SU-DHL-6 (cell line): ENCODE data around the gene RBM12.

ENCODE experiments used
- H2AFZ ChIP-seq: fragments of 200-600 bp; sonication (generic); 2 replicates; pipeline ENCODE4 v1.6.1; 2014; ENCODE audit warnings: low read depth, mild to moderate bottlenecking, moderate library complexity, mixed read lengths, antibody characterized with exemption, low read length; ENCODE audit not compliant: severe bottlenecking
- H3F3A ChIP-seq: fragments of 200-600 bp; shearing (Covaris generic); 2 replicates; pipeline ENCODE4 v1.6.0; 2016; ENCODE audit warnings: antibody characterized with exemption, mild to moderate bottlenecking; ENCODE audit not compliant: insufficient read depth
- H3K27ac ChIP-seq: fragments of 200-600 bp; sonication (generic); 2 replicates; pipeline ENCODE4 v1.5.1; 2016; ENCODE audit warnings: low read depth, mild to moderate bottlenecking, low read length, moderate library complexity, mixed read lengths
- H3K27me3 ChIP-seq: fragments of 200-600 bp; sonication (generic), shearing (Covaris generic); 2 replicates; pipeline ENCODE4 v1.6.0; 2014; ENCODE audit warnings: mild to moderate bottlenecking, low read length
- H3K36me3 ChIP-seq: fragments of 200-600 bp; sonication (generic); 2 replicates; pipeline ENCODE4 v1.6.1; 2014; ENCODE audit warnings: mild to moderate bottlenecking, low read length, mixed read lengths
- H3K4me2 ChIP-seq: fragments of 300-600, 200-600 bp; shearing (Covaris generic), sonication (generic); 2 replicates; pipeline ENCODE4 v1.6.0; 2014; ENCODE audit warnings: low read length, low read depth, mild to moderate bottlenecking; ENCODE audit not compliant: poor library complexity, severe bottlenecking
- H3K4me3 ChIP-seq: fragments of 200-600 bp; sonication (generic); 2 replicates; pipeline ENCODE4 v1.5.1; 2014; ENCODE audit warnings: antibody characterized with exemption, low read length, mild to moderate bottlenecking, mixed read lengths; ENCODE audit not compliant: insufficient read depth, poor library complexity, severe bottlenecking
- H3K79me2 ChIP-seq: fragments of 200-600 bp; sonication (generic); 2 replicates; pipeline ENCODE4 v1.6.1; 2014; ENCODE audit warnings: mild to moderate bottlenecking, low read length, moderate library complexity; ENCODE audit not compliant: insufficient read depth
- H3K9ac ChIP-seq: fragments of 200-600 bp; sonication (generic); 2 replicates; pipeline ENCODE4 v1.7.0; 2014; ENCODE audit warnings: mild to moderate bottlenecking, low read length
- H3K9me2 ChIP-seq: fragments of 200-600 bp; sonication (generic); replicated peaks from 2 replicates; pipeline ENCODE4 v1.6.1; 2014; ENCODE audit warnings: low read length; ENCODE audit not compliant: insufficient read depth
- H3K9me3 ChIP-seq: fragments of 200-600 bp; sonication (generic); 2 replicates; pipeline ENCODE4 v1.6.1; 2014; ENCODE audit warnings: low read length, mixed read lengths; ENCODE audit not compliant: insufficient read depth
- H4K20me1 ChIP-seq: fragments of 200-600 bp; sonication (generic); 2 replicates; pipeline ENCODE4 v1.6.1; 2014; ENCODE audit warnings: low read depth, mild to moderate bottlenecking, antibody characterized with exemption, low read length, moderate library complexity, mixed read lengths
- EZH2phosphoT487 ChIP-seq: fragments of 200-600 bp; sonication (generic), shearing (Covaris generic); conservative IDR thresholded peaks from 2 replicates; pipeline ENCODE4 v1.6.1; 2018; ENCODE audit warnings: mild to moderate bottlenecking, antibody characterized with exemption, low read length, moderate library complexity, mixed read lengths
- TF ChIP-seq, protein P1 (sequence below): fragments of 200-600 bp; sonication (generic); IDR thresholded peaks from one replicate; pipeline ENCODE4 v1.5.1; 2017; ENCODE audit warnings: antibody characterized with exemption, mild to moderate bottlenecking, low read length, moderate library complexity; ENCODE audit not compliant: insufficient read depth, poor library complexity, severe bottlenecking

The RBM12 gene

DNA sequence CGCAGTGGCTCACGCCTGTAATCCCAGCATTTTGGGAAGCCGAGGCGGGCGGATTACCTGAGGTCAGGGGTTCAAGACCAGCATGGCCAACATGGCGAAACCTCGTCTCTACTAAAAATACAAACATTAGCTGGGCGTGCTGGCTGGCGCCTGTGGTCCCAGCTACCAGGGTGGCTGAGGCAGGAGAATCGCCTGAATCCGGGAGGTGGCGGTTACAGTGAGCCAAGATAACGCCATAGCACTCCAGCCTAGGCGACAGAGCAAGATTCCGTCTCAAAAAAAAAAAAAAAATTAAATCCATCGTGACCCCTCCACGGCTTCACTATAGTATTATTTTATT is 1.2 kb upstream of the RBM12 start:
- no peak overlapping the region for H3K27ac ChIP-seq

GRCh38 chr20:35663516-35664465 is 909 bp downstream of the RBM12 start:
- Histone ChIP-seq H3K4me3 (peak overlapping the region; percentile 71), H3K79me2 (peaks cover 59% of the 10 kb centered on the region), H3K9ac (peak overlapping the region; percentile 89), H2AFZ (peak overlapping the region; percentile 87), H3K36me3 (0 out of 2 replicates have a peak, but pooled peaks cover 3% of the 10 kb centered on the region), H3F3A (peaks cover 10% of the 10 kb centered on the region), H3K9me2 (no peaks in the 10 kb centered on the region), H4K20me1 (peaks cover 46% of the 10 kb centered on the region), H3K9me3 (no peaks in the 10 kb centered on the region), H3K4me2 (peak overlapping the region; percentile 93), H3K27me3 (no peaks in the 10 kb centered on the region), H3K27ac (peak overlapping the region; percentile 76)
- no peak for TF ChIP-seq EZH2phosphoT487
- TF ChIP-seq, protein P1, sequence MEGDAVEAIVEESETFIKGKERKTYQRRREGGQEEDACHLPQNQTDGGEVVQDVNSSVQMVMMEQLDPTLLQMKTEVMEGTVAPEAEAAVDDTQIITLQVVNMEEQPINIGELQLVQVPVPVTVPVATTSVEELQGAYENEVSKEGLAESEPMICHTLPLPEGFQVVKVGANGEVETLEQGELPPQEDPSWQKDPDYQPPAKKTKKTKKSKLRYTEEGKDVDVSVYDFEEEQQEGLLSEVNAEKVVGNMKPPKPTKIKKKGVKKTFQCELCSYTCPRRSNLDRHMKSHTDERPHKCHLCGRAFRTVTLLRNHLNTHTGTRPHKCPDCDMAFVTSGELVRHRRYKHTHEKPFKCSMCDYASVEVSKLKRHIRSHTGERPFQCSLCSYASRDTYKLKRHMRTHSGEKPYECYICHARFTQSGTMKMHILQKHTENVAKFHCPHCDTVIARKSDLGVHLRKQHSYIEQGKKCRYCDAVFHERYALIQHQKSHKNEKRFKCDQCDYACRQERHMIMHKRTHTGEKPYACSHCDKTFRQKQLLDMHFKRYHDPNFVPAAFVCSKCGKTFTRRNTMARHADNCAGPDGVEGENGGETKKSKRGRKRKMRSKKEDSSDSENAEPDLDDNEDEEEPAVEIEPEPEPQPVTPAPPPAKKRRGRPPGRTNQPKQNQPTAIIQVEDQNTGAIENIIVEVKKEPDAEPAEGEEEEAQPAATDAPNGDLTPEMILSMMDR = no peak

More for the DNA sequence above, 1.2 kb upstream of the RBM12 start:
- Histone ChIP-seq H3K4me2 (no peak overlapping the region), H3K36me3 (0 out of 2 replicates have a peak, but pooled peaks cover 3% of the 10 kb centered on the region), H3K79me2 (peaks cover 38% of the 10 kb centered on the region), H3K27me3 (no peaks in the 10 kb centered on the region), H3K4me3 (no peak overlapping the region), H3K9me2 (no peaks in the 10 kb centered on the region), H2AFZ (no peak overlapping the region), H3K9me3 (no peaks in the 10 kb centered on the region), H4K20me1 (peaks cover 25% of the 10 kb centered on the region), H3K9ac (no peak overlapping the region), H3F3A (peaks cover 11% of the 10 kb centered on the region)
- TF ChIP-seq EZH2phosphoT487 = no peak
- TF ChIP-seq, protein P1 = no peak

DNA sequence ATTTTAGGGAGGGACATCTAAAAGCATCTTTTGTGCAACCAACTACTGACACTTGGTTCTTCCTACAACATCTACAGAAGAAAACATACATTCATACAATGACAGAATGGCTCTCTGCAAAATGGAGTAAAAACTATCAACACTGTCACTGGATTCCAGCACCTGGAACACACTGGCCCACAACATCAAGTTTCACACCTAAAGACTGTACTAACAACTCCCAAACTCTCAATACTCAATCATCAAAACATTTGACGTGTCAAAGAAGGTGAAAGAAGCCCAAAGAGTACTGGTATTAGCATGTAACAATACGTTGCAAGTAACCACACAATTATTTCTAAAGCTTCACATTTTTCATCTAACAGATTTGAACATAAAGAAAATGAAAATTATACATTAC is 2.1 kb downstream of the RBM12 start:
- Histone ChIP-seq H3K79me2 (peaks cover 72% of the 10 kb centered on the region), H4K20me1 (peaks cover 52% of the 10 kb centered on the region), H3K4me2 (peak overlapping the region; percentile 93), H2AFZ (no peak overlapping the region), H3K27ac (no peak overlapping the region), H3K4me3 (peak overlapping the region; percentile 71), H3K9ac (peak overlapping the region; percentile 89), H3K36me3 (no peaks in the 10 kb centered on the region), H3K9me3 (no peaks in the 10 kb centered on the region), H3K9me2 (no peaks in the 10 kb centered on the region), H3K27me3 (no peaks in the 10 kb centered on the region), H3F3A (peaks cover 4% of the 10 kb centered on the region)
- TF ChIP-seq, protein P1 = no peak
- no peak for TF ChIP-seq EZH2phosphoT487
